ENCODE measurements around the gene MYO18B.

The MYO18B gene

GRCh38 chr22:25874327-25874726 lies 132.3 kb downstream of the MYO18B start:
- no peaks in the 10 kb centered on the region for H4K20me1 ChIP-seq (ENCODE audit: low read depth, low read length)
- H3K27ac ChIP-seq (ENCODE audit: low read depth, low read length), result no peak overlapping the region
- H3K4me2 ChIP-seq (ENCODE audit: low read depth, low read length, poor library complexity, severe bottlenecking), result no peak overlapping the region
- no peaks in the 10 kb centered on the region for H3K36me3 ChIP-seq (ENCODE audit: low read length)
- no peaks in the 10 kb centered on the region for H3K79me2 ChIP-seq (ENCODE audit: insufficient read depth, low read length)
- H2AFZ ChIP-seq (ENCODE audit: low read depth, low read length, severe bottlenecking), result no peak overlapping the region
- no peak for TF ChIP-seq EZH2phosphoT487 (conservative IDR thresholded peaks at IDR 0.05; ENCODE audit: low read length)
- no peak for TF ChIP-seq CTCF (IDR thresholded peaks at IDR 0.05; ENCODE audit: insufficient read depth, low read length, poor library complexity, severe bottlenecking)
- no peak overlapping the region for H3K9ac ChIP-seq (ENCODE audit: low read length)
- no peaks in the 10 kb centered on the region for H3K9me2 ChIP-seq (replicated peaks; ENCODE audit: insufficient read depth, low read length)
- H3F3A ChIP-seq (ENCODE audit: insufficient read depth), result no peaks in the 10 kb centered on the region
- no peak overlapping the region for H3K4me3 ChIP-seq (ENCODE audit: insufficient read depth, low read length, poor library complexity, severe bottlenecking)
- H3K27me3 ChIP-seq (ENCODE audit: low read length), result no peaks in the 10 kb centered on the region
- H3K9me3 ChIP-seq (ENCODE audit: insufficient read depth, low read length), result no peaks in the 10 kb centered on the region

GRCh38 chr22:25875461-25875860 lies 133.5 kb downstream of the MYO18B start:
- Histone ChIP-seq H4K20me1 (ENCODE audit: low read depth, low read length) (no peaks in the 10 kb centered on the region), H2AFZ (ENCODE audit: low read depth, low read length, severe bottlenecking) (no peak overlapping the region), H3K9ac (ENCODE audit: low read length) (no peak overlapping the region), H3F3A (ENCODE audit: insufficient read depth) (no peaks in the 10 kb centered on the region), H3K36me3 (ENCODE audit: low read length) (no peaks in the 10 kb centered on the region), H3K79me2 (ENCODE audit: insufficient read depth, low read length) (no peaks in the 10 kb centered on the region), H3K4me2 (ENCODE audit: low read depth, low read length, poor library complexity, severe bottlenecking) (no peak overlapping the region), H3K27ac (ENCODE audit: low read depth, low read length) (no peak overlapping the region), H3K9me2 (replicated peaks; ENCODE audit: insufficient read depth, low read length) (no peaks in the 10 kb centered on the region), H3K27me3 (ENCODE audit: low read length) (no peaks in the 10 kb centered on the region), H3K4me3 (ENCODE audit: insufficient read depth, low read length, poor library complexity, severe bottlenecking) (no peak overlapping the region), H3K9me3 (ENCODE audit: insufficient read depth, low read length) (no peaks in the 10 kb centered on the region)
- TF ChIP-seq EZH2phosphoT487 (conservative IDR thresholded peaks at IDR 0.05; ENCODE audit: low read length), result no peak
- TF ChIP-seq CTCF (IDR thresholded peaks at IDR 0.05; ENCODE audit: insufficient read depth, low read length, poor library complexity, severe bottlenecking), result no peak

DNA sequence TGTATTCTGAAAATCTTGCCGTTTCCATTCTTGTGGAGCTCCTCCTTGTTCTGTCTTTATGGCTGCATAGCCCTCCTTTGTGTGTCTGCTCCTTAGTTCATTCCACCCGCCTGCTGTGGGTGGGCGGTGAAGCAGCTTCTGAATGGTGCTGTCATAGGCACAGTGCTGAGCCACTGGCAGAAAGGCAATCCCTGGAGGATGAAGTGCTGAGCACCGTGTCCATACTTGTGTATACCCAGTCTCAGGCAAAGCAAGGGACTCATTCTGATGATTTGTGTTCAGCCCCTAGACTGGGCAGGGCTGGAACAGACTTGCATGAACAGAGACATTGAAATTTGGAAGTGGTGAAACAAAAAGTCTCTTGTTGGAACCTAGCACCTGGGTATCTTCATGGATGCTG lies 134.9 kb downstream of the MYO18B start:
- no peaks in the 10 kb centered on the region for H3K79me2 ChIP-seq (ENCODE audit: insufficient read depth, low read length)
- H3K9me3 ChIP-seq (ENCODE audit: insufficient read depth, low read length), result no peaks in the 10 kb centered on the region
- H3F3A ChIP-seq (ENCODE audit: insufficient read depth), result no peaks in the 10 kb centered on the region
- no peaks in the 10 kb centered on the region for H3K27me3 ChIP-seq (ENCODE audit: low read length)
- H3K4me2 ChIP-seq (ENCODE audit: low read depth, low read length, poor library complexity, severe bottlenecking), result no peak overlapping the region
- TF ChIP-seq EZH2phosphoT487 (conservative IDR thresholded peaks at IDR 0.05; ENCODE audit: low read length), result no peak
- no peak for TF ChIP-seq CTCF (IDR thresholded peaks at IDR 0.05; ENCODE audit: insufficient read depth, low read length, poor library complexity, severe bottlenecking)
- no peaks in the 10 kb centered on the region for H3K9me2 ChIP-seq (replicated peaks; ENCODE audit: insufficient read depth, low read length)
- no peaks in the 10 kb centered on the region for H4K20me1 ChIP-seq (ENCODE audit: low read depth, low read length)
- H3K4me3 ChIP-seq (ENCODE audit: insufficient read depth, low read length, poor library complexity, severe bottlenecking), result no peak overlapping the region
- H3K9ac ChIP-seq (ENCODE audit: low read length), result no peak overlapping the region
- H2AFZ ChIP-seq (ENCODE audit: low read depth, low read length, severe bottlenecking), result no peak overlapping the region
- H3K36me3 ChIP-seq (ENCODE audit: low read length), result no peaks in the 10 kb centered on the region
- H3K27ac ChIP-seq (ENCODE audit: low read depth, low read length), result no peak overlapping the region

All from SU-DHL-6 (cell line).